Fibroblast of lung (primary cell): ENCODE results near the gene PAQR7.
A peak's percentile ranks its signal among the peaks of the same experiment; 100 is the strongest.

Source experiments
- EZH2 ChIP-seq: IDR thresholded peaks from 2 replicates; pipeline ENCODE4 v1.5.1; 2012; ENCODE audit warnings: low read length, control low read depth, mild to moderate bottlenecking; ENCODE audit errors: missing control alignments
- TF ChIP-seq, protein P1 (sequence below), 2 donors: IDR thresholded peaks in 1 of 2; conservative IDR thresholded peaks in 1 of 2; 1 replicate in 1 of 2; 2 replicates in 1 of 2; pipeline ENCODE4 v1.5.1; 2011 to 2012; ENCODE audit warnings: low read length in 2 of 2, control low read depth in 1 of 2, inconsistent platforms in 1 of 2, low read depth in 1 of 2, mild to moderate bottlenecking in 1 of 2

DNA sequence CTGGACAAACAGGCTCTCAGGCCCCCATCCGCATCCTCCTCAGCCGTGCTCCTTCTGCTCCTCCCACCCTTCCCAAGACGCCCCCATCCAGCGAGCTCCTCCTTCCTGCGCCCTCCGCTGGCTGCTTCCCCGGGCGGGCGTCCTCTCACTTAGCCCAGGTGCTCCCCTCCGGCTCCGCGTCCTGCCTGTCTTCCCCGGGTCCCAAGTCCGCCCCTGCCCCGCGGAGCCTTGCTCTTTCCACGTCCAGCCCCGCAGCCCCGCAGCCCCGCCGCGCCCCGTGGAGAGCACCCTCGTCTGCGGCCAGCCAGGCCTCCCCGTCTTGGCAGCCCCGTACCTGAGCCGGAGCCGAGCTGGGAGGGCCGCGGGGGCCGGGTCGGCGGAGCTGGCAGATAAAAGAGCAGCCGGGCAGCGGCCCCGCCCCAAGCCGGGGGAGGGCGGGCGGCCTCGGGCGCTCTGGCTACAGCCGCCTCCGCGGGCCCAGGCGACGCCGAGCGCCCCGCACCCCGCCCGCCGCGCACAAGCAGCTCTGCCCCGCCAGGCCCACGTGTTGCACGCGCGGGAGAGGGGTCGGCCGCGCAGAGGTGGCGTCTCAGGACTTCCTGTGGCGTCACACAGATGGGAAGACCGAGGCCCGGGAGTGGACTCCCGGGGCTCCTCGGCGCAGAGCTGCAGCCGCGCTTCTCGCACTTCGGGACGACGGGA, at the start of gene PAQR7:
- TF ChIP-seq, protein P1, sequence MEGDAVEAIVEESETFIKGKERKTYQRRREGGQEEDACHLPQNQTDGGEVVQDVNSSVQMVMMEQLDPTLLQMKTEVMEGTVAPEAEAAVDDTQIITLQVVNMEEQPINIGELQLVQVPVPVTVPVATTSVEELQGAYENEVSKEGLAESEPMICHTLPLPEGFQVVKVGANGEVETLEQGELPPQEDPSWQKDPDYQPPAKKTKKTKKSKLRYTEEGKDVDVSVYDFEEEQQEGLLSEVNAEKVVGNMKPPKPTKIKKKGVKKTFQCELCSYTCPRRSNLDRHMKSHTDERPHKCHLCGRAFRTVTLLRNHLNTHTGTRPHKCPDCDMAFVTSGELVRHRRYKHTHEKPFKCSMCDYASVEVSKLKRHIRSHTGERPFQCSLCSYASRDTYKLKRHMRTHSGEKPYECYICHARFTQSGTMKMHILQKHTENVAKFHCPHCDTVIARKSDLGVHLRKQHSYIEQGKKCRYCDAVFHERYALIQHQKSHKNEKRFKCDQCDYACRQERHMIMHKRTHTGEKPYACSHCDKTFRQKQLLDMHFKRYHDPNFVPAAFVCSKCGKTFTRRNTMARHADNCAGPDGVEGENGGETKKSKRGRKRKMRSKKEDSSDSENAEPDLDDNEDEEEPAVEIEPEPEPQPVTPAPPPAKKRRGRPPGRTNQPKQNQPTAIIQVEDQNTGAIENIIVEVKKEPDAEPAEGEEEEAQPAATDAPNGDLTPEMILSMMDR (conservative IDR thresholded peaks at IDR 0.05 in 1 of 2, IDR thresholded peaks at IDR 0.05 in 1 of 2; ENCODE audit: low read depth in 1 of 2, low read length in 2 of 2) = peak in 1 of 2 donors; percentile 12
- no peak for TF ChIP-seq EZH2
